BJ (cell line): Measurements from ENCODE around the gene CRMP1. TPM values are rescaled to one million over a fixed set of nuclear protein-coding genes. Genes with fewer than 3 reads are reported as not detected.

Source experiments
- CTCF ChIA-PET: fragments of 350-600 bp; formaldehyde crosslinking; extraction: SDS; loops from one replicate; lab custom pipeline; 2021; ENCODE audit warnings: antibody characterized with exemption, inconsistent platforms; lab: Yijun Ruan, JAX
- POLR2A ChIA-PET: fragments of 300-600 bp; sonication (Branson Sonifier 250); formaldehyde crosslinking; extraction: SDS; loops from one replicate; lab custom pipeline; 2021; ENCODE audit warnings: antibody characterized with exemption; lab: Charles Lee
- DNase-seq: peaks from one replicate; pipeline ENCODE4 v3.0.0-alpha.2; 2011; ENCODE audit warnings: low read depth
- H3K27me3 ChIP-seq: 2 replicates; pipeline ENCODE4 v1.6.0; 2011; ENCODE audit warnings: low read length; ENCODE audit not compliant: control insufficient read depth, insufficient read depth
- H3K36me3 ChIP-seq: 2 replicates; pipeline ENCODE4 v1.5.1; 2011; ENCODE audit warnings: low read length; ENCODE audit not compliant: control insufficient read depth, insufficient read depth
- H3K4me3 ChIP-seq: 2 replicates; pipeline ENCODE4 v1.5.1; 2011; ENCODE audit warnings: low read depth, mild to moderate bottlenecking, control low read depth, low read length
- polyA plus RNA-seq: library from polyadenylated mRNA; depleted of rRNA; stranded (reverse); fragments of >200 nt; gene quantifications from 2 replicates; pipeline ENCODE4 v1.2.3, GENCODE V29; 2011
- TF ChIP-seq, protein P1 (sequence below): IDR thresholded peaks from 2 replicates; pipeline ENCODE4 v1.5.1; 2011; ENCODE audit warnings: low read depth, mild to moderate bottlenecking, control low read depth, inconsistent platforms, low read length, moderate library complexity; ENCODE audit not compliant: insufficient read depth

The CRMP1 gene
- polyA plus RNA-seq, 1 experiment = 0.09 TPM

DNA sequence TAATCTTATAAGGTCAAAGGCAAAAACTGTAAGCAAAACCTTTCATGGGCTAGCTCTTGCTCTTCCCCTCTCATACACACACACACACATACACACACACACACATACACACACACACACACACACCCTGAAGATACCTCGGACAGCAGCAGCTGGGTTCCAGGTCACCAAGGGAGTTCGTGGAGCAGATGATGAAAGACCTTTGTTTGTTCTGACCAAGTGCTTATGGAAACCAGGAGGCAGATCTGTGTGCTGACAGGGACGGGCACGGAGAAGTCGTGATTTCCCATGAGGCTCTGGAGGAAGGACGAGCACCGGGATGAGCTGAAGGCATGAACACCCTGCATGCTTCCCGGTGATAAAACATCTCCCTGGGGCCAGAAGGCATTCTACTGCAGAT is 35.4 kb upstream of the CRMP1 start:
- Histone ChIP-seq H3K4me3 (no peak overlapping the region), H3K27me3 (peaks cover 11% of the 10 kb centered on the region; the same call in 1 of the 2 replicates), H3K36me3 (no peaks in the 10 kb centered on the region)
- DNase-seq = no peak
- ChIA-PET CTCF (interaction anchor here (0.6 kb wide), 1 partner anchor 15 kb away, joined by 3 read pairs; no protein-coding TSS in a partner anchor), POLR2A (no interaction called here)
- TF ChIP-seq, protein P1, sequence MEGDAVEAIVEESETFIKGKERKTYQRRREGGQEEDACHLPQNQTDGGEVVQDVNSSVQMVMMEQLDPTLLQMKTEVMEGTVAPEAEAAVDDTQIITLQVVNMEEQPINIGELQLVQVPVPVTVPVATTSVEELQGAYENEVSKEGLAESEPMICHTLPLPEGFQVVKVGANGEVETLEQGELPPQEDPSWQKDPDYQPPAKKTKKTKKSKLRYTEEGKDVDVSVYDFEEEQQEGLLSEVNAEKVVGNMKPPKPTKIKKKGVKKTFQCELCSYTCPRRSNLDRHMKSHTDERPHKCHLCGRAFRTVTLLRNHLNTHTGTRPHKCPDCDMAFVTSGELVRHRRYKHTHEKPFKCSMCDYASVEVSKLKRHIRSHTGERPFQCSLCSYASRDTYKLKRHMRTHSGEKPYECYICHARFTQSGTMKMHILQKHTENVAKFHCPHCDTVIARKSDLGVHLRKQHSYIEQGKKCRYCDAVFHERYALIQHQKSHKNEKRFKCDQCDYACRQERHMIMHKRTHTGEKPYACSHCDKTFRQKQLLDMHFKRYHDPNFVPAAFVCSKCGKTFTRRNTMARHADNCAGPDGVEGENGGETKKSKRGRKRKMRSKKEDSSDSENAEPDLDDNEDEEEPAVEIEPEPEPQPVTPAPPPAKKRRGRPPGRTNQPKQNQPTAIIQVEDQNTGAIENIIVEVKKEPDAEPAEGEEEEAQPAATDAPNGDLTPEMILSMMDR = no peak

- DNase-seq = no peak
- POLR2A ChIA-PET = no interaction called here
- H3K36me3 ChIP-seq = no peaks in the 10 kb centered on the region
- CTCF ChIA-PET = interaction anchor here (0.6 kb wide), 1 partner anchor 15 kb away, joined by 3 read pairs; no protein-coding TSS in a partner anchor
- H3K4me3 ChIP-seq = no peak overlapping the region
- TF ChIP-seq, protein P1 = no peak
- H3K27me3 ChIP-seq = peaks cover 11% of the 10 kb centered on the region; the same call in 1 of the 2 replicates
Observed at GRCh38 chr4:5927747-5928146, 34.9 kb upstream of the CRMP1 start.

DNA sequence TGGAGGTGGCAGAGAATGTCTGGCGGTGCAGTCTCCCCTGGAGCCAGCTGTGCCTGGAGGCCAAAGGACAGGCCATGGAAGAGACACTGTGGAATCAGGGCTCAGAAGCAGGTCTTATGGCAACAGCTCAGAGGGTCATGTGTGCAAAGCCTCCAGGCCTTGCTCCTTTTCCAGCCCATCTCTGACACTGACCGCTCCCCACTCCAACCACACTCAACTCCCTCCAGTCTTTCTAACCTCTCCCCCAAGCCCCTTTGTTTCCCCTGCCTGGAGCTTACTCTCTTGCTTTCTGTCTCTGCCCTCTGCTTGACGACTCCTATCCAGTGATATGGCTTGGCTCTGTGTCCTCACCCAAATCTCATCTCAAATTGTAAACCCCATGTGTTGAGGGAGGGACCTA is 34.2 kb upstream of the CRMP1 start:
- H3K27me3 ChIP-seq = peaks cover 11% of the 10 kb centered on the region; the same call in 1 of the 2 replicates
- ChIA-PET POLR2A (no interaction called here), CTCF (no interaction called here)
- H3K36me3 ChIP-seq = no peaks in the 10 kb centered on the region
- no peak overlapping the region for H3K4me3 ChIP-seq
- DNase-seq = no peak
- TF ChIP-seq, protein P1 = no peak

DNA sequence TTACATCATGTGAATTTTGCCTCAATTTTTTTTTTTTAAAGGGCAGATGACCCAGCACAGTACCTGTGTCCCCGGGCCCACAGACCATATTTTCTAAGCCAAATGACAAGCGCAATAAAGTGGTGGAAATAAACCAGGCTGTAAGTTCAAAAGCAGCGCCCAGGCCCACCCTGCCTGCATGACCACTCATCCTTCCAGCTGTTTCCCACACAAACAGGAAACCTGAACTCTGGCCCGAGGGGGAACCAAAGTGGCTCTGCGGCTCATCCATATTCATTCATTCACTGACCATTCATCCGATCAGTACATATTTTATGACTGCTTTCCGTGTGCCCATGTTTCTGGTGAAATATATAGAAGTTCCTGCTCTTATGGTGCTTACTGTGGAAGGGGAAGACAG is 33.7 kb upstream of the CRMP1 start:
- ChIA-PET POLR2A (no interaction called here), CTCF (no interaction called here)
- no peak for DNase-seq
- TF ChIP-seq, protein P1 = no peak
- Histone ChIP-seq H3K36me3 (no peaks in the 10 kb centered on the region), H3K27me3 (peaks cover 11% of the 10 kb centered on the region; the same call in 1 of the 2 replicates), H3K4me3 (no peak overlapping the region)

DNA sequence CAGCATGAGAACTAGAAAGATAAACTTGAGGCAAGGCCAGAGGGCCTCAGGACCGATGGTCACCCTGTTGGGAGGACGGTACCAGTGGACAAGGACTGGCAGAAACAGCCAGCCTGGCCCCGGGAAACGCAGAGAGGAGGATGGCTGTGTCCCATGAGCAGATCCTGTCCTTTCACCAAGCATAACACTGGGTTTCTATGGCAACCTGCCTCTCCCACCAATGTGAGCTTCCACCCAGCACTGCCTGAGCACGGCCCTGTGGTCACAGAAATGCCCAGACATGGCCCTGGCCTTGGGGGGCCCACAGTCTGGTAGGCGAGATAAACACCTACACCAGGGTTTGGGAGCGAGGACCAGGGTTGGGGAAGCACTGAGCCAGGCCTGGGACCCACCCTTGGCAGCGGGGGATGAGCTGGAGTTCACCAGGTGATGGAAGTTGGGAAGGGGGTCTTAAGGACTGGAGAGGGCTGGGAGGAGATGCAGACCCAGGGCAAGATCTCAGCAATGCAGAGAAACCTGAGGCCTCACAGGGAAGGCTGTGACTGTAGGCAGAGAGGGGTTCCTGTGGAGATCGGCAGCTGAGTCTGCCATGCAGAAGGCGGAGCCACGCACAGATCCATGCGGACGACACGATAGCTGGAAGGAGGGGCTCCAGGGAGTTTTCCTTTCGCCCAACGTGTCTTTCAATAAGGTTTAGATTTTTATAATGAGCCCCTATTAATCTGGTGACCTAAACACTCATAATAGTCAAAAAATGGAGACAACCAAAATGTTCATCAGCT is 32.7 kb upstream of the CRMP1 start:
- Histone ChIP-seq H3K36me3 (no peaks in the 10 kb centered on the region), H3K27me3 (peaks cover 9% of the 10 kb centered on the region; the same call in 1 of the 2 replicates), H3K4me3 (no peak overlapping the region)
- CTCF ChIA-PET = no interaction called here
- TF ChIP-seq, protein P1 = no peak
- DNase-seq = no peak
- POLR2A ChIA-PET = no interaction called here
